WTC11 (cell line): ENCODE measurements around the gene ST6GALNAC3. TPM values are rescaled to one million over a fixed set of nuclear protein-coding genes. Genes with fewer than 3 reads are reported as not detected.

Experiments used
- ATAC-seq: fragments of 200-7000 bp; cut with Tn5 transposase; 2 replicates; pipeline ENCODE4 v1.10.0; 2021; ENCODE audit warnings: mild to moderate bottlenecking, moderate library complexity
- CTCF ChIA-PET: fragments of 300-600 bp; sonication (Branson Sonifier 250); formaldehyde crosslinking; loops from one replicate; lab custom pipeline; 2021; ENCODE audit warnings: antibody characterized with exemption; lab: Charles Lee
- POLR2A ChIA-PET: fragments of 350-600 bp; sonication (Branson Sonifier 250); formaldehyde crosslinking; loops from one replicate; lab custom pipeline; 2021; ENCODE audit warnings: antibody characterized with exemption; lab: Charles Lee
- DNase-seq: peaks from one replicate; pipeline ENCODE4 v3.0.0; 2021; ENCODE audit warnings: low spot score
- H3K27ac Mint-ChIP-seq: 2 replicates; pipeline ENCODE4 v1.8.0; 2021; ENCODE audit warnings: mixed read lengths
- H3K27me3 Mint-ChIP-seq: 2 replicates; pipeline ENCODE4 v1.8.0; 2021; ENCODE audit warnings: low read depth, mild to moderate bottlenecking, moderate library complexity, mixed read lengths
- H3K36me3 Mint-ChIP-seq: 2 replicates; pipeline ENCODE4 v1.8.0; 2021; ENCODE audit warnings: mixed read lengths
- H3K4me1 Mint-ChIP-seq: 2 replicates; pipeline ENCODE4 v1.8.0; 2022; ENCODE audit warnings: mixed read lengths
- H3K4me3 Mint-ChIP-seq: 2 replicates; pipeline ENCODE4 v1.8.0; 2021; ENCODE audit warnings: mild to moderate bottlenecking, moderate library complexity, mixed read lengths
- H3K9me3 Mint-ChIP-seq: 2 replicates; pipeline ENCODE4 v1.8.0; 2021; ENCODE audit warnings: mixed read lengths
- ATF1 ChIP-seq: sonication (generic); formaldehyde crosslinking; IDR thresholded peaks from 2 replicates; pipeline ENCODE4 v1.8.1; 2023; ENCODE audit warnings: mild to moderate bottlenecking, moderate library complexity, missing genetic modification reagents
- FOXJ3 ChIP-seq: sonication (generic); formaldehyde crosslinking; IDR thresholded peaks from 2 replicates; pipeline ENCODE4 v1.9.0; 2021; ENCODE audit warnings: missing genetic modification reagents, mild to moderate bottlenecking, borderline replicate concordance
- GABPB1 ChIP-seq: sonication (generic); formaldehyde crosslinking; IDR thresholded peaks from 2 replicates; pipeline ENCODE4 v1.8.1; 2023; ENCODE audit warnings: mild to moderate bottlenecking, missing genetic modification reagents
- HMGA2 ChIP-seq: fragments of 250-450 bp; sonication (Bioruptor Pico); IDR thresholded peaks from 2 replicates; pipeline ENCODE4 v1.4.0; 2021; ENCODE audit warnings: mild to moderate bottlenecking, moderate library complexity
- JAZF1 ChIP-seq: fragments of 250-450 bp; sonication (Bioruptor Pico); IDR thresholded peaks from 2 replicates; pipeline ENCODE4 v1.9.0; 2021; ENCODE audit warnings: moderate library complexity, mild to moderate bottlenecking, inconsistent platforms
- MXD4 ChIP-seq: fragments of 250-450 bp; sonication (Bioruptor Pico); IDR thresholded peaks from 2 replicates; pipeline ENCODE4 v1.8.0; 2021; ENCODE audit warnings: mild to moderate bottlenecking, moderate library complexity, borderline replicate concordance
- NFYB ChIP-seq: sonication (generic); formaldehyde crosslinking; conservative IDR thresholded peaks from 2 replicates; pipeline ENCODE4 v1.8.0; 2022; ENCODE audit warnings: low read depth, missing genetic modification reagents
- TEAD1 ChIP-seq: sonication (generic); formaldehyde crosslinking; IDR thresholded peaks from 2 replicates; pipeline ENCODE4 v1.8.0; 2022; ENCODE audit warnings: mild to moderate bottlenecking, missing genetic modification reagents
- ZNF232 ChIP-seq: sonication (generic); formaldehyde crosslinking; IDR thresholded peaks from 2 replicates; pipeline ENCODE4 v1.8.0; 2022; ENCODE audit warnings: mild to moderate bottlenecking, missing genetic modification reagents
- total RNA-seq: library from RNA; stranded (reverse); gene quantifications from 3 replicates; pipeline ENCODE4 v1.2.3, GENCODE V29; 2021
- TF ChIP-seq, protein P1 (sequence below): sonication (generic); formaldehyde crosslinking; conservative IDR thresholded peaks from 2 replicates; pipeline ENCODE4 v1.8.1; 2022; ENCODE audit warnings: mild to moderate bottlenecking, missing genetic modification reagents
- TF ChIP-seq, protein P2 (sequence below): sonication (generic); formaldehyde crosslinking; IDR thresholded peaks from 2 replicates; pipeline ENCODE4 v1.8.0; 2022; ENCODE audit warnings: missing genetic modification reagents
- TF ChIP-seq, protein P3 (sequence below): sonication (generic); formaldehyde crosslinking; IDR thresholded peaks from 2 replicates; pipeline ENCODE4 v1.8.1; 2023; ENCODE audit warnings: mild to moderate bottlenecking, missing genetic modification reagents, moderate library complexity
- TF ChIP-seq, protein P4 (sequence below): sonication (generic); formaldehyde crosslinking; IDR thresholded peaks from 2 replicates; pipeline ENCODE4 v1.8.0; 2022; ENCODE audit warnings: mild to moderate bottlenecking, missing genetic modification reagents
- TF ChIP-seq, protein P5 (sequence below): sonication (generic); formaldehyde crosslinking; IDR thresholded peaks from 2 replicates; pipeline ENCODE4 v1.8.1; 2022; ENCODE audit warnings: mild to moderate bottlenecking, moderate library complexity, missing genetic modification reagents
- TF ChIP-seq, protein P6 (sequence below): sonication (generic); formaldehyde crosslinking; IDR thresholded peaks from 2 replicates; pipeline ENCODE4 v1.8.1; 2023; ENCODE audit warnings: mild to moderate bottlenecking, missing genetic modification reagents, moderate library complexity

ST6GALNAC3 gene
- total RNA-seq, 1 experiment from 2014 or later, result 11.9 TPM

DNA sequence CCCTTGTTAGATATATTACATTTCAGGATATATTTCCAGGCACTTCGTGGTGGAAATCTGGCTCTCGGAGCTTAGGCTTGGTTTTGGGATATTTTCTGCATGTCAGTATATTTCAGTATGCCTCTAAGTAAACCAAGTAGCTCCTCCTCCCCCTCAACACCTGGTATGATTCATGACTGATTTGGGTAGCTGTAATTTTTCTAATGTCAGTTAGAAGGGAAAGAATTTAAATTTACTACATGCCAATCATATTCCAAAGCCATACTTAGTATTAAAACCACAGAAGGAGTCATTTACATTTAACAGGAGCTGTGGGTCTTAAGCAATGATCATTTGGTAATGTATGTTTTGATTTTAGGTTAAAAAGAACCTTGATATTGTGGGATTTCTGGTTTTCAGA lies 40.6 kb downstream of the ST6GALNAC3 start:
- DNase-seq, result no peak
- Mint-ChIP-seq H3K36me3 (peaks cover 10% of the 10 kb centered on the region), H3K27me3 (no peaks in the 10 kb centered on the region), H3K4me1 (peaks cover under 1% of the 10 kb centered on the region; the same call in 1 of the 2 replicates), H3K4me3 (no peak overlapping the region), H3K9me3 (peaks cover 14% of the 10 kb centered on the region), H3K27ac (no peak overlapping the region)
- ChIA-PET CTCF (no interaction called here), POLR2A (interaction anchor here (0.5 kb wide), 1 partner anchor 8 kb away, joined by 3 read pairs; no protein-coding TSS in a partner anchor)
- no peak for TF ChIP-seq ZNF232
- TF ChIP-seq, protein P1, sequence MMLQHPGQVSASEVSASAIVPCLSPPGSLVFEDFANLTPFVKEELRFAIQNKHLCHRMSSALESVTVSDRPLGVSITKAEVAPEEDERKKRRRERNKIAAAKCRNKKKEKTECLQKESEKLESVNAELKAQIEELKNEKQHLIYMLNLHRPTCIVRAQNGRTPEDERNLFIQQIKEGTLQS (CRISPR knock-in tag), result no peak
- no peak for TF ChIP-seq FOXJ3
- TF ChIP-seq, protein P2, sequence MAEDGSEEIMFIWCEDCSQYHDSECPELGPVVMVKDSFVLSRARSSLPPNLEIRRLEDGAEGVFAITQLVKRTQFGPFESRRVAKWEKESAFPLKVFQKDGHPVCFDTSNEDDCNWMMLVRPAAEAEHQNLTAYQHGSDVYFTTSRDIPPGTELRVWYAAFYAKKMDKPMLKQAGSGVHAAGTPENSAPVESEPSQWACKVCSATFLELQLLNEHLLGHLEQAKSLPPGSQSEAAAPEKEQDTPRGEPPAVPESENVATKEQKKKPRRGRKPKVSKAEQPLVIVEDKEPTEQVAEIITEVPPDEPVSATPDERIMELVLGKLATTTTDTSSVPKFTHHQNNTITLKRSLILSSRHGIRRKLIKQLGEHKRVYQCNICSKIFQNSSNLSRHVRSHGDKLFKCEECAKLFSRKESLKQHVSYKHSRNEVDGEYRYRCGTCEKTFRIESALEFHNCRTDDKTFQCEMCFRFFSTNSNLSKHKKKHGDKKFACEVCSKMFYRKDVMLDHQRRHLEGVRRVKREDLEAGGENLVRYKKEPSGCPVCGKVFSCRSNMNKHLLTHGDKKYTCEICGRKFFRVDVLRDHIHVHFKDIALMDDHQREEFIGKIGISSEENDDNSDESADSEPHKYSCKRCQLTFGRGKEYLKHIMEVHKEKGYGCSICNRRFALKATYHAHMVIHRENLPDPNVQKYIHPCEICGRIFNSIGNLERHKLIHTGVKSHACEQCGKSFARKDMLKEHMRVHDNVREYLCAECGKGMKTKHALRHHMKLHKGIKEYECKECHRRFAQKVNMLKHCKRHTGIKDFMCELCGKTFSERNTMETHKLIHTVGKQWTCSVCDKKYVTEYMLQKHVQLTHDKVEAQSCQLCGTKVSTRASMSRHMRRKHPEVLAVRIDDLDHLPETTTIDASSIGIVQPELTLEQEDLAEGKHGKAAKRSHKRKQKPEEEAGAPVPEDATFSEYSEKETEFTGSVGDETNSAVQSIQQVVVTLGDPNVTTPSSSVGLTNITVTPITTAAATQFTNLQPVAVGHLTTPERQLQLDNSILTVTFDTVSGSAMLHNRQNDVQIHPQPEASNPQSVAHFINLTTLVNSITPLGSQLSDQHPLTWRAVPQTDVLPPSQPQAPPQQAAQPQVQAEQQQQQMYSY (CRISPR knock-in tag), result no peak
- TF ChIP-seq TEAD1 (CRISPR knock-in tag), result no peak
- TF ChIP-seq, protein P3, sequence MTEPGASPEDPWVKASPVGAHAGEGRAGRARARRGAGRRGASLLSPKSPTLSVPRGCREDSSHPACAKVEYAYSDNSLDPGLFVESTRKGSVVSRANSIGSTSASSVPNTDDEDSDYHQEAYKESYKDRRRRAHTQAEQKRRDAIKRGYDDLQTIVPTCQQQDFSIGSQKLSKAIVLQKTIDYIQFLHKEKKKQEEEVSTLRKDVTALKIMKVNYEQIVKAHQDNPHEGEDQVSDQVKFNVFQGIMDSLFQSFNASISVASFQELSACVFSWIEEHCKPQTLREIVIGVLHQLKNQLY (CRISPR knock-in tag), result no peak
- TF ChIP-seq, protein P4, sequence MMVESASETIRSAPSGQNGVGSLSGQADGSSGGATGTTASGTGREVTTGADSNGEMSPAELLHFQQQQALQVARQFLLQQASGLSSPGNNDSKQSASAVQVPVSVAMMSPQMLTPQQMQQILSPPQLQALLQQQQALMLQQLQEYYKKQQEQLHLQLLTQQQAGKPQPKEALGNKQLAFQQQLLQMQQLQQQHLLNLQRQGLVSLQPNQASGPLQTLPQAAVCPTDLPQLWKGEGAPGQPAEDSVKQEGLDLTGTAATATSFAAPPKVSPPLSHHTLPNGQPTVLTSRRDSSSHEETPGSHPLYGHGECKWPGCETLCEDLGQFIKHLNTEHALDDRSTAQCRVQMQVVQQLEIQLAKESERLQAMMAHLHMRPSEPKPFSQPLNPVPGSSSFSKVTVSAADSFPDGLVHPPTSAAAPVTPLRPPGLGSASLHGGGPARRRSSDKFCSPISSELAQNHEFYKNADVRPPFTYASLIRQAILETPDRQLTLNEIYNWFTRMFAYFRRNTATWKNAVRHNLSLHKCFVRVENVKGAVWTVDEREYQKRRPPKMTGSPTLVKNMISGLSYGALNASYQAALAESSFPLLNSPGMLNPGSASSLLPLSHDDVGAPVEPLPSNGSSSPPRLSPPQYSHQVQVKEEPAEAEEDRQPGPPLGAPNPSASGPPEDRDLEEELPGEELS (CRISPR knock-in tag), result no peak
- TF ChIP-seq MXD4 (CRISPR knock-in tag), result no peak
- TF ChIP-seq JAZF1 (CRISPR knock-in tag), result no peak
- no peak for TF ChIP-seq GABPB1
- no peak for ATAC-seq

DNA sequence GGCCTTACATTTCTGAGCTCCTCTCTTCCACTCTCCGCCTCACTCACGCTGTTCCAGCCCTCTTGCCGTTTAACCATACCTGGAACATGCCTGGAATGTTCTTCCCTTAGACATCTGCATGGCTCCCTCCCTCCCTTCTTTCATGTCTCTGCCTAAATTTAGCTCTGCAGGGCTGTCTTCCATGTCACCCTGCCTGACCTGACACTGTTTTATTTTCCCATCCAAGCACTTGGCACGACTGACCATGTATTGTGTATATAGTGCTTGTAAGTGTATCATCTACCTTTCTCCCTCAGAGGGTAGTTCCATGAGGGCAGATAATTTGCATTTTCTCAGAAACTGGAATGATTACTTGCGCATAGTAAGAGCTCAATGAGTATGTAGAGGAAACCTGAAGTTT lies 47.3 kb downstream of the ST6GALNAC3 start:
- POLR2A ChIA-PET, result no interaction called here
- H3K4me3 Mint-ChIP-seq, result no peak overlapping the region
- peaks cover 19% of the 10 kb centered on the region for H3K4me1 Mint-ChIP-seq
- no peaks in the 10 kb centered on the region for H3K27me3 Mint-ChIP-seq
- no peak for DNase-seq
- peak overlapping the region; percentile 6; the same call in 1 of the 2 replicates for H3K27ac Mint-ChIP-seq
- TF ChIP-seq HMGA2, result no peak
- TF ChIP-seq, protein P5, sequence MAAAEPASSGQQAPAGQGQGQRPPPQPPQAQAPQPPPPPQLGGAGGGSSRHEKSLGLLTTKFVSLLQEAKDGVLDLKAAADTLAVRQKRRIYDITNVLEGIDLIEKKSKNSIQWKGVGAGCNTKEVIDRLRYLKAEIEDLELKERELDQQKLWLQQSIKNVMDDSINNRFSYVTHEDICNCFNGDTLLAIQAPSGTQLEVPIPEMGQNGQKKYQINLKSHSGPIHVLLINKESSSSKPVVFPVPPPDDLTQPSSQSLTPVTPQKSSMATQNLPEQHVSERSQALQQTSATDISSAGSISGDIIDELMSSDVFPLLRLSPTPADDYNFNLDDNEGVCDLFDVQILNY (CRISPR knock-in tag), result no peak
- TF ChIP-seq, protein P1 (CRISPR knock-in tag), result no peak
- no peak for TF ChIP-seq NFYB
- no peak for TF ChIP-seq ATF1 (CRISPR knock-in tag)
- TF ChIP-seq, protein P6, sequence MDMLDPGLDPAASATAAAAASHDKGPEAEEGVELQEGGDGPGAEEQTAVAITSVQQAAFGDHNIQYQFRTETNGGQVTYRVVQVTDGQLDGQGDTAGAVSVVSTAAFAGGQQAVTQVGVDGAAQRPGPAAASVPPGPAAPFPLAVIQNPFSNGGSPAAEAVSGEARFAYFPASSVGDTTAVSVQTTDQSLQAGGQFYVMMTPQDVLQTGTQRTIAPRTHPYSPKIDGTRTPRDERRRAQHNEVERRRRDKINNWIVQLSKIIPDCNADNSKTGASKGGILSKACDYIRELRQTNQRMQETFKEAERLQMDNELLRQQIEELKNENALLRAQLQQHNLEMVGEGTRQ (CRISPR knock-in tag), result no peak
- TF ChIP-seq, all 79 proteins: peak for 0
- H3K9me3 Mint-ChIP-seq, result no peaks in the 10 kb centered on the region
- no peaks in the 10 kb centered on the region for H3K36me3 Mint-ChIP-seq
- CTCF ChIA-PET, result interaction anchor here (1.2 kb wide), 1 partner anchor 26 kb away, joined by 3 read pairs; no protein-coding TSS in a partner anchor
- ATAC-seq, result no peak
